KMS-11 (cell line): ENCODE results near the gene PIP4K2C.
A peak's percentile ranks its signal among the peaks of the same experiment; 100 is the strongest.

Experiments
- H2AFZ ChIP-seq: fragments of 200-600 bp; sonication (generic); 2 replicates; pipeline ENCODE4 v1.6.1; 2016; ENCODE audit warnings: antibody characterized with exemption, mixed run types, low read depth
- H3K27ac ChIP-seq: fragments of 200-600 bp; sonication (generic); 2 replicates; pipeline ENCODE4 v1.6.1; 2016; ENCODE audit warnings: mild to moderate bottlenecking, mixed run types
- H3K27me3 ChIP-seq: fragments of 200-600 bp; sonication (generic); 2 replicates; pipeline ENCODE4 v1.6.1; 2017; ENCODE audit warnings: mild to moderate bottlenecking, low read depth, mixed run types, moderate library complexity; ENCODE audit not compliant: insufficient read depth
- H3K36me3 ChIP-seq: fragments of 200-600 bp; sonication (generic); 2 replicates; pipeline ENCODE4 v1.6.1; 2017; ENCODE audit warnings: mild to moderate bottlenecking, mixed run types; ENCODE audit not compliant: insufficient read depth
- H3K4me1 ChIP-seq: fragments of 200-600 bp; sonication (generic); 2 replicates; pipeline ENCODE4 v1.6.1; 2016; ENCODE audit warnings: mild to moderate bottlenecking, low read depth, mixed run types; ENCODE audit not compliant: poor library complexity, severe bottlenecking
- H3K4me2 ChIP-seq: fragments of 200-600 bp; sonication (generic); 2 replicates; pipeline ENCODE4 v1.7.0; 2016; ENCODE audit warnings: mild to moderate bottlenecking, mixed run types
- H3K4me3 ChIP-seq: fragments of 200-600 bp; sonication (generic); IDR thresholded peaks from 2 replicates; pipeline ENCODE4 v1.6.1; 2017; ENCODE audit warnings: low read depth, low read length, mixed read lengths; ENCODE audit not compliant: insufficient read depth
- H3K79me2 ChIP-seq: fragments of 200-600 bp; sonication (generic); 2 replicates; pipeline ENCODE4 v1.6.1; 2016; ENCODE audit warnings: low read depth, mixed run types; ENCODE audit not compliant: insufficient read depth
- H3K9ac ChIP-seq: fragments of 200-600 bp; sonication (generic); 2 replicates; pipeline ENCODE4 v1.6.1; 2016; ENCODE audit warnings: mild to moderate bottlenecking, mixed run types
- H4K20me1 ChIP-seq: fragments of 200-600 bp; sonication (generic); 2 replicates; pipeline ENCODE4 v1.6.1; 2016; ENCODE audit warnings: mild to moderate bottlenecking, mixed run types; ENCODE audit not compliant: insufficient read depth
- CTCF ChIP-seq: fragments of 200-600 bp; sonication (generic); conservative IDR thresholded peaks from 2 replicates; pipeline ENCODE4 v1.6.1; 2017; ENCODE audit warnings: low read depth, mild to moderate bottlenecking, antibody characterized with exemption, low read length, moderate library complexity, mixed read lengths

PIP4K2C gene

GRCh38 chr12:57604992-57605810 is 14.2 kb downstream of the PIP4K2C start:
- Histone ChIP-seq H3K4me3 (peak overlapping the region; percentile 76), H3K27ac (peak overlapping the region; percentile 71), H2AFZ (peak overlapping the region; percentile 99), H3K36me3 (no peaks in the 10 kb centered on the region), H3K4me2 (peak overlapping the region; percentile 97), H4K20me1 (no peaks in the 10 kb centered on the region), H3K9ac (peak overlapping the region; percentile 93), H3K4me1 (peaks cover 30% of the 10 kb centered on the region), H3K79me2 (no peaks in the 10 kb centered on the region), H3K27me3 (no peaks in the 10 kb centered on the region)
- TF ChIP-seq CTCF, result no peak

- no peak for TF ChIP-seq CTCF
- 0 out of 2 replicates have a peak overlapping the region, but pooled peaks have one; percentile 99 for H2AFZ ChIP-seq
- H3K27me3 ChIP-seq, result no peaks in the 10 kb centered on the region
- H3K79me2 ChIP-seq, result no peaks in the 10 kb centered on the region
- peak overlapping the region; percentile 93; the same call in 1 of the 2 replicates for H3K9ac ChIP-seq
- no peak overlapping the region for H3K27ac ChIP-seq
- peaks cover 33% of the 10 kb centered on the region for H3K4me1 ChIP-seq
- H3K4me2 ChIP-seq, result peak overlapping the region; percentile 97
- H3K4me3 ChIP-seq, result no peak overlapping the region
- H3K36me3 ChIP-seq, result no peaks in the 10 kb centered on the region
- H4K20me1 ChIP-seq, result no peaks in the 10 kb centered on the region
Observed at GRCh38 chr12:57605811-57606311, 14.9 kb downstream of the PIP4K2C start.

GRCh38 chr12:57606399-57606798 is 15.4 kb downstream of the PIP4K2C start:
- Histone ChIP-seq H3K4me2 (peak overlapping the region; percentile 97; the same call in 1 of the 2 replicates), H3K79me2 (no peaks in the 10 kb centered on the region), H3K27me3 (no peaks in the 10 kb centered on the region), H3K4me1 (peaks cover 35% of the 10 kb centered on the region), H3K9ac (no peak overlapping the region; the same call in 1 of the 2 replicates), H4K20me1 (no peaks in the 10 kb centered on the region), H3K4me3 (no peak overlapping the region), H3K36me3 (no peaks in the 10 kb centered on the region), H3K27ac (no peak overlapping the region), H2AFZ (no peak overlapping the region)
- no peak for TF ChIP-seq CTCF

GRCh38 chr12:57606821-57607220 is 15.8 kb downstream of the PIP4K2C start:
- no peaks in the 10 kb centered on the region for H4K20me1 ChIP-seq
- TF ChIP-seq CTCF, result no peak
- no peaks in the 10 kb centered on the region for H3K27me3 ChIP-seq

More at GRCh38 chr12:57606821-57607220, 15.8 kb downstream of the PIP4K2C start:
- Histone ChIP-seq H3K4me3 (no peak overlapping the region), H3K4me2 (no peak overlapping the region), H3K9ac (no peak overlapping the region), H2AFZ (no peak overlapping the region), H3K27ac (no peak overlapping the region), H3K4me1 (peaks cover 36% of the 10 kb centered on the region), H3K79me2 (no peaks in the 10 kb centered on the region), H3K36me3 (no peaks in the 10 kb centered on the region)
